Rectal smooth muscle tissue (tissue), 1 donor: ENCODE results near the gene COL23A1.
"Not testable (repeated sequence)": the region's sequence is repeated elsewhere in the genome, so short reads cannot be mapped to it uniquely, and the experiment has no call there.

Source experiments
- H3K27ac ChIP-seq: one replicate; pipeline ENCODE4 v1.7.0; 2013; ENCODE audit warnings: low read depth, low read length, inconsistent platforms
- H3K27me3 ChIP-seq: one replicate; pipeline ENCODE4 v1.7.0; 2013; ENCODE audit warnings: low read length; ENCODE audit not compliant: control insufficient read depth, insufficient read depth
- H3K36me3 ChIP-seq: one replicate; pipeline ENCODE4 v1.7.0; 2013; ENCODE audit warnings: low read length; ENCODE audit not compliant: control insufficient read depth, insufficient read depth
- H3K4me1 ChIP-seq: one replicate; pipeline ENCODE4 v1.7.0; 2013; ENCODE audit warnings: low read length; ENCODE audit not compliant: control insufficient read depth, insufficient read depth
- H3K4me3 ChIP-seq: one replicate; pipeline ENCODE4 v1.7.0; 2013; ENCODE audit warnings: low read length
- H3K9ac ChIP-seq: one replicate; pipeline ENCODE4 v1.7.0; 2013; ENCODE audit warnings: low read length

COL23A1 gene

GRCh38 chr5:178235588-178235974, 354.6 kb downstream of the COL23A1 start:
- H3K36me3 ChIP-seq, result peaks cover 7% of the 10 kb centered on the region
- peaks cover 10% of the 10 kb centered on the region for H3K4me1 ChIP-seq
- no peak overlapping the region for H3K27ac ChIP-seq
- H3K4me3 ChIP-seq, result no peak overlapping the region
- no peaks in the 10 kb centered on the region for H3K27me3 ChIP-seq
- no peak overlapping the region for H3K9ac ChIP-seq

- no peak overlapping the region for H3K4me3 ChIP-seq
- H3K27ac ChIP-seq, result no peak overlapping the region
- H3K36me3 ChIP-seq, result peaks cover 7% of the 10 kb centered on the region
- H3K27me3 ChIP-seq, result no peaks in the 10 kb centered on the region
- H3K4me1 ChIP-seq, result peaks cover 10% of the 10 kb centered on the region
- no peak overlapping the region for H3K9ac ChIP-seq
These were observed 355.2 kb downstream of the COL23A1 start for GRCh38 chr5:178234750-178235587.

GRCh38 chr5:178234121-178234749, 356.0 kb downstream of the COL23A1 start:
- H3K27me3 ChIP-seq, result no peaks in the 10 kb centered on the region
- H3K9ac ChIP-seq, result no peak overlapping the region
- H3K4me3 ChIP-seq, result no peak overlapping the region
- H3K36me3 ChIP-seq, result peaks cover 13% of the 10 kb centered on the region
- no peak overlapping the region for H3K27ac ChIP-seq
- H3K4me1 ChIP-seq, result peaks cover 10% of the 10 kb centered on the region

GRCh38 chr5:178232920-178233429, 357.2 kb downstream of the COL23A1 start:
- H3K9ac ChIP-seq, result peak overlapping the region; percentile 76
- no peaks in the 10 kb centered on the region for H3K27me3 ChIP-seq
- H3K27ac ChIP-seq, result peak overlapping the region; percentile 94
- H3K4me1 ChIP-seq, result peaks cover 10% of the 10 kb centered on the region
- H3K4me3 ChIP-seq, result peak overlapping the region; percentile 86
- peaks cover 14% of the 10 kb centered on the region for H3K36me3 ChIP-seq

- peaks cover 10% of the 10 kb centered on the region for H3K4me1 ChIP-seq
- H3K4me3 ChIP-seq, result peak within 1 kb of the TSS; percentile 86
- no peaks in the 10 kb centered on the region for H3K27me3 ChIP-seq
- H3K27ac ChIP-seq, result peak within 1 kb of the TSS; percentile 94
- peaks cover 14% of the 10 kb centered on the region for H3K36me3 ChIP-seq
- peak within 1 kb of the TSS; percentile 78 for H3K9ac ChIP-seq
These were observed 357.9 kb downstream of the COL23A1 start, which contains the start of gene PHYKPL for GRCh38 chr5:178232124-178232919. PHYKPL (minus strand) TSS chr5:178232802; CDS start chr5:178232550, 252 bp downstream.

GRCh38 chr5:178231539-178232123, 358.6 kb downstream of the COL23A1 start:
- H3K27ac ChIP-seq, result peak overlapping the region; percentile 94
- peak overlapping the region; percentile 86 for H3K4me3 ChIP-seq
- peak overlapping the region; percentile 78 for H3K9ac ChIP-seq
- no peaks in the 10 kb centered on the region for H3K27me3 ChIP-seq
- H3K36me3 ChIP-seq, result peaks cover 14% of the 10 kb centered on the region
- H3K4me1 ChIP-seq, result peaks cover 10% of the 10 kb centered on the region

- no peaks in the 10 kb centered on the region for H3K27me3 ChIP-seq
- H3K36me3 ChIP-seq, result peaks cover 14% of the 10 kb centered on the region
- peak overlapping the region; percentile 0 for H3K9ac ChIP-seq
- peaks cover 10% of the 10 kb centered on the region for H3K4me1 ChIP-seq
- peak overlapping the region; percentile 86 for H3K4me3 ChIP-seq
- no peak overlapping the region for H3K27ac ChIP-seq
These were observed 359.2 kb downstream of the COL23A1 start for GRCh38 chr5:178230879-178231538.

GRCh38 chr5:178229861-178230260, 360.3 kb downstream of the COL23A1 start:
- Histone ChIP-seq H3K4me3 (no peak overlapping the region), H3K9ac (no peak overlapping the region), H3K27me3 (no peaks in the 10 kb centered on the region), H3K36me3 (peaks cover 14% of the 10 kb centered on the region), H3K27ac (no peak overlapping the region), H3K4me1 (peaks cover 10% of the 10 kb centered on the region)

- not testable (repeated sequence) for H3K27me3 ChIP-seq, H3K9ac ChIP-seq, H3K4me3 ChIP-seq, H3K27ac ChIP-seq, H3K4me1 ChIP-seq
- H3K36me3 ChIP-seq, result peaks cover 14% of the 10 kb centered on the region
These were observed 361.1 kb downstream of the COL23A1 start for GRCh38 chr5:178229111-178229510.

- H3K36me3 ChIP-seq, result peaks cover 14% of the 10 kb centered on the region
- H3K4me3 ChIP-seq, result no peak overlapping the region
- H3K27ac ChIP-seq, result no peak overlapping the region
- no peak overlapping the region for H3K9ac ChIP-seq
- H3K4me1 ChIP-seq, result peaks cover 10% of the 10 kb centered on the region
- H3K27me3 ChIP-seq, result no peaks in the 10 kb centered on the region
These were observed 361.6 kb downstream of the COL23A1 start for GRCh38 chr5:178228609-178229008.

GRCh38 chr5:178227929-178228328, 362.3 kb downstream of the COL23A1 start:
- H3K27ac ChIP-seq, result no peak overlapping the region
- H3K36me3 ChIP-seq, result peaks cover 14% of the 10 kb centered on the region
- no peak overlapping the region for H3K9ac ChIP-seq
- no peaks in the 10 kb centered on the region for H3K27me3 ChIP-seq
- peaks cover 10% of the 10 kb centered on the region for H3K4me1 ChIP-seq
- H3K4me3 ChIP-seq, result no peak overlapping the region
